ENCODE measurements around the gene PAX1.
A peak's percentile ranks its signal among the peaks of the same experiment; 100 is the strongest.

The PAX1 gene

GRCh38 chr20:21705575-21706260 lies at the start of gene PAX1:
TSS of gene PAX1 (plus strand) at chr20:21705664. CDS start at chr20:21705713, 49 bp downstream.
- TF ChIP-seq POLR2A (IDR thresholded peaks at IDR 0.05; ENCODE audit: low read length), result no peak
- no peak for TF ChIP-seq GATA1 (IDR thresholded peaks at IDR 0.05; ENCODE audit: low read depth, low read length)
- peak in 1 of 2 experiments; percentile 4 for DNase-seq

DNA sequence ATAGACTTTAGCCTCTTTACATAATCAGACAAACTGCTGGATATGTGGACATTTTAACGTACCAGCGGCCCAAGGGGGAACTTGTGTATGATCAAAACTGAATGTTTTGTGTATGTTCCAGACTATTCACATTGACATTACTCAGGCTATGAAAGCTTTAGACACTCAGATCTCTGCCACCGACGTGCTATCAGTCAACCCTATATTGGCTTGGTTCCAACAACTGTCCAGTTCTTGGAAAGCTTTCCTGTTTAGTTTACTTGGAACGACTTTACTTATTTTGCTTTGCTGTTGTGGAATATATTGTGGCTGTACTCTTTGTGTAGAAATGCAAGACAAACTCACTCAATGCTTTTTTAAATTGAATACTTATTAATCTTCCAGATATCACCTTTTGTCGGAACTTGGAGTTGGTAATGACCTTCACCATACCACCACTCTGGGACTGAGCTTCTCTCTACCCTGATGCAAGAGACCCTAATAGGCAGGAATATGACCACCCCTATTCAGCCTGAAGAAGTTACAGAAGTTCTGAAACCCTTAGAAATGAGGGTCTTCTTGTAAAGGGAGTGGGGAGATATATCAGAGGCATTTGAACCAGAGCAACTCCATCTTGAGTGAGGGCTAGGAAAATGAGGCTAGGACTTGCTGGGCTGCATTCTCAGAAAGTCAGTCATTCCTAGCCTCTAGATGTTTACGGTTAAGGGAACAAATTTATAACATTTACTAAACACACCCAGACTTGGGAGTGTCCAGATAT lies 49.0 kb upstream of the PAX1 start:
- TF ChIP-seq GATA1 (IDR thresholded peaks at IDR 0.05; ENCODE audit: low read depth, low read length) (no peak), POLR2A (IDR thresholded peaks at IDR 0.05; ENCODE audit: low read length) (no peak)
- no peak for DNase-seq

GRCh38 chr20:21661488-21662055 lies 43.9 kb upstream of the PAX1 start:
- TF ChIP-seq GATA1 (IDR thresholded peaks at IDR 0.05; ENCODE audit: low read depth, low read length), result no peak
- TF ChIP-seq POLR2A (IDR thresholded peaks at IDR 0.05; ENCODE audit: low read length), result no peak
- no peak for DNase-seq

DNA sequence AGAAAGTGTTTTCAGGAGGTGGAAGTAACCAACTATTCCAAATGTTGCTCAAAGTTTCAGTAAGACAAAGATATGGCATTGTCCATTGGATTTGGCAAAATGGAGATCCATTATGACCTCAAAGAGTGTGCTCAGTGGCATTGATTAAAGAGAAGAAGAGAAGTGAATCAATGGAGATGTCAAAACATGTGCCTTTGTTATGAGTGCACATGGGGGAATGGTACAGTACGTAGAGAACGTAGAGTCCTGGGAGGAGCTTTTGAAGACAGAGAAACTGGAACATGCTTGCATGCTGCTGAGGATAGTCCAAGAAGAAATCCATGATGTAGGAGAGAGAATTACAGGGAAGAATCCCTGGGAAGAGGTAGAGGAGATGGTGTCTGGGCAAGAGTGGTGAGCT lies 42.0 kb upstream of the PAX1 start:
- DNase-seq, result no peak
- no peak for TF ChIP-seq GATA1 (IDR thresholded peaks at IDR 0.05; ENCODE audit: low read depth, low read length)
- TF ChIP-seq POLR2A (IDR thresholded peaks at IDR 0.05; ENCODE audit: low read length), result no peak

GRCh38 chr20:21665687-21666446 lies 39.6 kb upstream of the PAX1 start:
- TF ChIP-seq POLR2A (IDR thresholded peaks at IDR 0.05; ENCODE audit: low read length), result no peak
- TF ChIP-seq GATA1 (IDR thresholded peaks at IDR 0.05; ENCODE audit: low read depth, low read length), result no peak
- DNase-seq, result no peak

DNA sequence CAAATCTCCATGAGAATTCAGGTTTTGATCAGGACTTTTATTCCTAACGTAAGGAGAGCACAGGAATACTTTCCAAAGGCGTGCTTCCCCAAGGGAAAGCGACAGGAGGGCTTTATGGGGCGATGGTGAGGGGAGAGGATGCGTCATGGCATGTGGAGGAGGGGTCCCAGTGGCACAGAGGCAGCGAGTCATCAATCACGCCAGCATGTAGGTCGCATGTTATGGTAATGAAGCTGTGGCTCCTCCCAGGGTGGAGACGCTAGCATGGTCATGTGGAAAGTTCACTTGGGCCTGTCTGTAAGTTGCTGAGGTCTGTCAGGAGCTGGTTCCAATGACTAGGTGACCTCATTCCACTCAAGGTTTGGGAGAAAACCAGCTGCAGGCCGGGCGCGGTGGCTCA lies 35.3 kb upstream of the PAX1 start:
- no peak for TF ChIP-seq GATA1 (IDR thresholded peaks at IDR 0.05; ENCODE audit: low read depth, low read length)
- no peak for TF ChIP-seq POLR2A (IDR thresholded peaks at IDR 0.05; ENCODE audit: low read length)
- DNase-seq, result no peak

- TF ChIP-seq POLR2A (IDR thresholded peaks at IDR 0.05; ENCODE audit: low read length), result no peak
- TF ChIP-seq GATA1 (IDR thresholded peaks at IDR 0.05; ENCODE audit: low read depth, low read length), result no peak
- no peak for DNase-seq
Measured at GRCh38 chr20:21670981-21671380, 34.5 kb upstream of the PAX1 start.

DNA sequence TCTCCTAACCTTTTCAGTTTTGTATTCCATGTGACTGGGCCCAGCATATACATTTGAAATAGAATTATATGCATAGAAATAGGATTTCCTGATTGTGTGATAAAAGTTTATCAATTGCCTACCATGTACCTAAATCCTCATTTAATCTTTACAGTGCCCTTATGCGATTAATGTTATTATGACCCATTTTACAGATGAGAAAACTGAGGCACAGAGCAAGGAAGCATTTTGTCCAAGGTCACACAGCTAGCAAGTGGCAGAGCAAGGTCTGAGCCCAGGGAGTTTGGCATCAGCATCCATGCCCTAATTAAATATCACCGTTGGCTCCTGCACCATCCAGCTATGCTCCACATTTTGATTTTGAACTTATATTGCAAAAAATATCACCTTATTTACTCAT lies 28.2 kb upstream of the PAX1 start:
- TF ChIP-seq GATA1 (IDR thresholded peaks at IDR 0.05; ENCODE audit: low read depth, low read length) (no peak), POLR2A (IDR thresholded peaks at IDR 0.05; ENCODE audit: low read length) (no peak)
- no peak for DNase-seq

DNA sequence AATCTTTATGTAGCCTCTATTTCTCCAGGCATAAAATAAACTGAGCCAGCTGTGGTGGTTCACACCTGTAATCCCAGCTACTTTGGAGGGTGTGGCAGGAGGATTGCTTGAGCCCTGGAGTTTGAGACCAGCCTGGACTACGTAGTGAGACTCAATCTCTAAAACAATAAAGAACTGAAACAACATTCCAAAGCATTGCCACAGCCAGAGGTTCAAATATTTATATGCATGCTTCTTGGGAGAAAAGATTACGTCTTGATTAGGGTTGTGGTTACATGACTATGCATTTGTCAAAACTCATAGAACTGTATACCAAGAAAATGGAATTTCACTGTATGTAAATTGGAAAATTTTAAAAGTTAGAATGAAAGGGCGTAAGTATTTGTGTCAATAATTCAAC lies 27.7 kb upstream of the PAX1 start:
- DNase-seq, result no peak
- TF ChIP-seq POLR2A (IDR thresholded peaks at IDR 0.05; ENCODE audit: low read length) (no peak), GATA1 (IDR thresholded peaks at IDR 0.05; ENCODE audit: low read depth, low read length) (no peak)

GRCh38 chr20:21681234-21681921 lies 24.1 kb upstream of the PAX1 start:
- DNase-seq, result no peak

GRCh38 chr20:21681922-21682318 lies 23.5 kb upstream of the PAX1 start:
- DNase-seq, result no peak
- TF ChIP-seq GATA1 (IDR thresholded peaks at IDR 0.05; ENCODE audit: low read depth, low read length), result no peak
- no peak for TF ChIP-seq POLR2A (IDR thresholded peaks at IDR 0.05; ENCODE audit: low read length)

More at GRCh38 chr20:21681234-21681921, 24.1 kb upstream of the PAX1 start:
- TF ChIP-seq GATA1 (IDR thresholded peaks at IDR 0.05; ENCODE audit: low read depth, low read length), result no peak
- TF ChIP-seq POLR2A (IDR thresholded peaks at IDR 0.05; ENCODE audit: low read length), result no peak

DNA sequence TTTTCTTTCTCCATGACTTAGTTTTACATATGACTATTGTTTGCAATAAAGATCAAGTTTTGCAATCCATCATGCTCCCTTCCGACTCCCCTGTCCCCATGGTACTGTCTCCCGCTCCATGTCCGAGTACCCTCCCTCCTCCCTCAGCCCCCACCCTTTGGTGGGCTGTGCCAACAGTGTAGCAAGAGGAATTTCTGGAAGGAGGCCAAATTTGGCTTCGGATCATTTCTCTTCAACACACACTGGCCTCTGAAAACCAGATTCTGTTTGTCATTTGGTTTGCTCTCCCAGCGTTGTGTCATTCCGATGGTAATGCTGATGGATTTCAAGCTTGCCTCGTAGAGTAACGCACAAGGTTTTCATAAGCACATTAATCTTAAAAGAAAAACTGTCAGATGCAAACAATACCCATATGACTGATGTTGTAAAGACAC lies 22.9 kb upstream of the PAX1 start:
- DNase-seq, result no peak
- TF ChIP-seq POLR2A (IDR thresholded peaks at IDR 0.05; ENCODE audit: low read length) (no peak), GATA1 (IDR thresholded peaks at IDR 0.05; ENCODE audit: low read depth, low read length) (no peak)

- DNase-seq, result no peak
- TF ChIP-seq POLR2A (IDR thresholded peaks at IDR 0.05; ENCODE audit: low read length) (no peak), GATA1 (IDR thresholded peaks at IDR 0.05; ENCODE audit: low read depth, low read length) (no peak)
Measured at GRCh38 chr20:21684671-21685070, 20.8 kb upstream of the PAX1 start.

Measured in erythroblast (primary cell).